ENCODE results near the gene TECPR2.
"Not testable (repeated sequence)": the region's sequence is repeated elsewhere in the genome, so short reads cannot be mapped to it uniquely, and the experiment has no call there.

TECPR2 gene

GRCh38 chr14:102544046-102544746, 181.5 kb downstream of the TECPR2 start:
- H3K4me3 ChIP-seq (ENCODE audit: low read depth, low read length): no peak overlapping the region
- no peak for TF ChIP-seq CTCF (IDR thresholded peaks at IDR 0.05; ENCODE audit: low read depth, low read length)

GRCh38 chr14:102544747-102545460, 182.2 kb downstream of the TECPR2 start:
- TF ChIP-seq CTCF (IDR thresholded peaks at IDR 0.05; ENCODE audit: low read depth, low read length): no peak
- H3K4me3 ChIP-seq (ENCODE audit: low read depth, low read length): no peak overlapping the region

GRCh38 chr14:102545461-102546265, 182.9 kb downstream of the TECPR2 start:
- no peak for TF ChIP-seq CTCF (IDR thresholded peaks at IDR 0.05; ENCODE audit: low read depth, low read length)
- no peak overlapping the region for H3K4me3 ChIP-seq (ENCODE audit: low read depth, low read length)

- no peak for TF ChIP-seq CTCF (IDR thresholded peaks at IDR 0.05; ENCODE audit: low read depth, low read length)
These were observed 186.0 kb downstream of the TECPR2 start for GRCh38 chr14:102548616-102549240.

GRCh38 chr14:102550927-102551401, 188.2 kb downstream of the TECPR2 start:
- H3K4me3 ChIP-seq (ENCODE audit: low read depth, low read length): not testable (repeated sequence)

More at GRCh38 chr14:102548616-102549240, 186.0 kb downstream of the TECPR2 start:
- no peak overlapping the region for H3K4me3 ChIP-seq (ENCODE audit: low read depth, low read length)
